HG03066 (cell line): ENCODE data around the gene FRAS1.
"Not testable (repeated sequence)": the region's sequence is repeated elsewhere in the genome, so short reads cannot be mapped to it uniquely, and the experiment has no call there.

Experiments
- ATAC-seq: cut with Tn5 transposase; IDR thresholded peaks from one replicate; pipeline ENCODE4 v1.9.1; 2021; ENCODE audit warnings: low read depth; ENCODE audit not compliant: unreplicated experiment

FRAS1 gene

GRCh38 chr4:78156520-78156919 is 99.4 kb downstream of the FRAS1 start:
- ATAC-seq: no peak

- ATAC-seq: no peak
These were observed 105.2 kb downstream of the FRAS1 start for GRCh38 chr4:78162342-78162741.

- ATAC-seq: no peak
These were observed 105.7 kb downstream of the FRAS1 start for GRCh38 chr4:78162821-78163220.

- no peak for ATAC-seq
These were observed 108.6 kb downstream of the FRAS1 start for GRCh38 chr4:78165758-78166157.

GRCh38 chr4:78166622-78167021 is 109.5 kb downstream of the FRAS1 start:
- ATAC-seq: no peak

GRCh38 chr4:78167510-78167909 is 110.4 kb downstream of the FRAS1 start:
- no peak for ATAC-seq

GRCh38 chr4:78168029-78168428 is 110.9 kb downstream of the FRAS1 start:
- no peak for ATAC-seq

GRCh38 chr4:78169728-78170127 is 112.6 kb downstream of the FRAS1 start:
- no peak for ATAC-seq

GRCh38 chr4:78171482-78171881 is 114.4 kb downstream of the FRAS1 start:
- no peak for ATAC-seq

- ATAC-seq: no peak
These were observed 117.8 kb downstream of the FRAS1 start for GRCh38 chr4:78174891-78175290.

GRCh38 chr4:78179196-78179595 is 122.1 kb downstream of the FRAS1 start:
- no peak for ATAC-seq

GRCh38 chr4:78181681-78182234 is 124.6 kb downstream of the FRAS1 start:
- ATAC-seq: not testable (repeated sequence)

- no peak for ATAC-seq
These were observed 127.5 kb downstream of the FRAS1 start for GRCh38 chr4:78184584-78184983.

GRCh38 chr4:78185117-78185516 is 128.0 kb downstream of the FRAS1 start:
- no peak for ATAC-seq

GRCh38 chr4:78186597-78187543 is 129.7 kb downstream of the FRAS1 start:
- ATAC-seq: no peak

GRCh38 chr4:78190068-78190467 is 132.9 kb downstream of the FRAS1 start:
- ATAC-seq: no peak

- no peak for ATAC-seq
These were observed 133.5 kb downstream of the FRAS1 start for GRCh38 chr4:78190595-78190994.

GRCh38 chr4:78197947-78198346 is 140.8 kb downstream of the FRAS1 start:
- no peak for ATAC-seq

- ATAC-seq: no peak
These were observed 142.9 kb downstream of the FRAS1 start for GRCh38 chr4:78199984-78200383.

- ATAC-seq: no peak
These were observed 143.8 kb downstream of the FRAS1 start for GRCh38 chr4:78200949-78201348.

GRCh38 chr4:78204176-78204575 is 147.1 kb downstream of the FRAS1 start:
- ATAC-seq: no peak

- ATAC-seq: no peak
These were observed 148.5 kb downstream of the FRAS1 start for GRCh38 chr4:78205591-78205990.
